Measurements from ENCODE around the gene CCDC85B. TPM values are rescaled to one million over a fixed set of nuclear protein-coding genes. Genes with fewer than 3 reads are reported as not detected.

The CCDC85B gene
- total and polyA plus RNA-seq, 10 donors: 38.7 to 131 (median 51.3) TPM

- DNase-seq: no peak
- peaks cover 37 to 69% (median 55%) of the 10 kb centered on the region in 6 donors for H3K4me1 ChIP-seq
- H3K27ac ChIP-seq: no peak overlapping the region
Observed at GRCh38 chr11:65895482-65895981, 5.1 kb downstream of the CCDC85B start.

GRCh38 chr11:65896034-65896999, 5.8 kb downstream of the CCDC85B start:
- Histone ChIP-seq H3K36me3 (no peaks in the 10 kb centered on the region), H3K4me3 (no peak overlapping the region), H3K4me1 (peaks cover 37 to 69% (median 59%) of the 10 kb centered on the region in 6 donors), H3K9me3 (no peaks in the 10 kb centered on the region), H3K27me3 (replicated peaks in 1 of 7) (peaks cover 0 to 25% (median 13%) of the 10 kb centered on the region in 7 donors), H3K27ac (no peak overlapping the region)
- DNase-seq: no peak
- TF ChIP-seq POLR2A (IDR thresholded peaks at IDR 0.05) (no peak), CTCF (IDR thresholded peaks at IDR 0.05 in 8 of 11, conservative IDR thresholded peaks at IDR 0.05 in 3 of 11) (no peak), POLR2AphosphoS5 (IDR thresholded peaks at IDR 0.05) (no peak)
- 89 to 96% (median 93%) methylated on average over 14 of the region's 14 CpGs for WGBS, 5 donors
- intact Hi-C loops (cut with DNase I; ENCODE audit: low total_unique reads): no loop called here

More at GRCh38 chr11:65895482-65895981, 5.1 kb downstream of the CCDC85B start:
- Histone ChIP-seq H3K4me3 (no peak overlapping the region), H3K27me3 (replicated peaks in 1 of 7) (peaks cover 0 to 21% (median 13%) of the 10 kb centered on the region in 7 donors), H3K9me3 (no peaks in the 10 kb centered on the region), H3K36me3 (no peaks in the 10 kb centered on the region)
- intact Hi-C loops (cut with DNase I; ENCODE audit: low total_unique reads): no loop called here
- WGBS, 5 donors: 95 to 98% (median 96%) methylated on average over 5 of the region's 5 CpGs
- TF ChIP-seq POLR2A (IDR thresholded peaks at IDR 0.05) (no peak), CTCF (IDR thresholded peaks at IDR 0.05 in 8 of 11, conservative IDR thresholded peaks at IDR 0.05 in 3 of 11) (no peak), POLR2AphosphoS5 (IDR thresholded peaks at IDR 0.05) (no peak)

- TF ChIP-seq POLR2A (IDR thresholded peaks at IDR 0.05): no peak
- TF ChIP-seq CTCF (IDR thresholded peaks at IDR 0.05 in 8 of 11, conservative IDR thresholded peaks at IDR 0.05 in 3 of 11): no peak
- no peak for TF ChIP-seq POLR2AphosphoS5 (IDR thresholded peaks at IDR 0.05)
- H3K27me3 ChIP-seq (replicated peaks in 1 of 7): peaks cover 0 to 30% (median 13%) of the 10 kb centered on the region in 7 donors
- no peak overlapping the region for H3K4me3 ChIP-seq
- no peak for DNase-seq
- H3K9me3 ChIP-seq: no peaks in the 10 kb centered on the region
- no peak overlapping the region for H3K27ac ChIP-seq
- 91 to 94% (median 94%) methylated on average over 4 of the region's 4 CpGs for WGBS, 5 donors
- peaks cover 34 to 68% (median 52%) of the 10 kb centered on the region in 6 donors for H3K4me1 ChIP-seq
- intact Hi-C loops (cut with DNase I; ENCODE audit: low total_unique reads): no loop called here
- H3K36me3 ChIP-seq: no peaks in the 10 kb centered on the region
Observed at GRCh38 chr11:65897020-65897471, 6.6 kb downstream of the CCDC85B start.

Measured in spleen (tissue), 11 donors.